Caco-2 (cell line): ENCODE data around the gene GALNT14. TPM values are rescaled to one million over a fixed set of nuclear protein-coding genes. Genes with fewer than 3 reads are reported as not detected.

Source experiments
- BruUV-seq: library from RNA; stranded (reverse); fragments of 400-500 nt; replicated peaks from 2 replicates; lab custom pipeline; 2021; lab: Mats Ljungman, UMichigan
- CTCF ChIA-PET: fragments of 300-600 bp; sonication (Branson Sonifier 250); formaldehyde crosslinking; loops from one replicate; lab custom pipeline; 2022; ENCODE audit warnings: antibody characterized with exemption; lab: Charles Lee
- POLR2A ChIA-PET: fragments of 300-600 bp; sonication (Branson Sonifier 250); formaldehyde crosslinking; loops from one replicate; lab custom pipeline; 2022; ENCODE audit warnings: antibody characterized with exemption; lab: Charles Lee
- DNase-seq, 2 experiments: peaks; one replicate each; pipeline versions ENCODE4 v3.0.0 to v3.0.0-alpha.2; 2020 to 2022
- H3K27me3 ChIP-seq: replicated peaks from 2 replicates; pipeline ENCODE4 v1.6.0; 2011; ENCODE audit warnings: low read length; ENCODE audit not compliant: control insufficient read depth, insufficient read depth
- H3K36me3 ChIP-seq: 2 replicates; pipeline ENCODE4 v1.5.1; 2011; ENCODE audit warnings: low read length; ENCODE audit not compliant: control insufficient read depth, insufficient read depth
- H3K4me1 ChIP-seq: fragments of 250-450 bp; sonication (Bioruptor Pico); 2 replicates; pipeline ENCODE4 v1.5.1; 2020; ENCODE audit warnings: mild to moderate bottlenecking
- H3K4me3 ChIP-seq: 2 replicates; pipeline ENCODE4 v1.5.1; 2011; ENCODE audit warnings: low read depth, mild to moderate bottlenecking, control low read depth, low read length
- H3K9me3 ChIP-seq: fragments of 250-450 bp; sonication (Bioruptor Pico); 2 replicates; pipeline ENCODE4 v1.5.1; 2020; ENCODE audit warnings: mild to moderate bottlenecking, moderate library complexity
- H3K27ac Mint-ChIP-seq: one replicate; pipeline ENCODE4 v1.8.0; 2022; ENCODE audit warnings: mixed read lengths; ENCODE audit not compliant: unreplicated experiment
- H3K27me3 Mint-ChIP-seq: one replicate; pipeline ENCODE4 v1.8.0; 2022; ENCODE audit warnings: mixed read lengths; ENCODE audit not compliant: insufficient read depth, unreplicated experiment
- H3K36me3 Mint-ChIP-seq: one replicate; pipeline ENCODE4 v1.8.0; 2022; ENCODE audit warnings: mild to moderate bottlenecking, mixed read lengths; ENCODE audit not compliant: insufficient read depth, unreplicated experiment
- H3K4me1 Mint-ChIP-seq: one replicate; pipeline ENCODE4 v1.8.0; 2022; ENCODE audit warnings: low read depth, mixed read lengths; ENCODE audit not compliant: unreplicated experiment
- H3K4me3 Mint-ChIP-seq: one replicate; pipeline ENCODE4 v1.8.0; 2022; ENCODE audit warnings: mild to moderate bottlenecking, moderate library complexity, mixed read lengths; ENCODE audit not compliant: unreplicated experiment
- H3K9me3 Mint-ChIP-seq: one replicate; pipeline ENCODE4 v1.8.0; 2022; ENCODE audit warnings: mixed read lengths; ENCODE audit not compliant: unreplicated experiment
- CTCF ChIP-seq, 2 experiments: fragments of 200-600 bp in 1 of 2; IDR thresholded peaks; 1 replicate in 1 of 2; 2 replicates in 1 of 2; pipeline versions ENCODE4 v1.5.1 to v1.8.0; 2011 to 2022; ENCODE audit warnings: antibody characterized with exemption in 1 of 2, control low read depth in 1 of 2, inconsistent platforms in 1 of 2, low read depth in 1 of 2, low read length in 1 of 2, mild to moderate bottlenecking in 1 of 2, moderate library complexity in 1 of 2; ENCODE audit not compliant: insufficient read depth in 1 of 2, severe bottlenecking in 1 of 2, unreplicated experiment in 1 of 2
- intact Hi-C: fragments of 100-400 bp; cut with micrococcal nuclease; formaldehyde crosslinking; loops from one replicate; pipeline ENCODE4 v1.10.0; 2022; ENCODE audit not compliant: unreplicated experiment
- total RNA-seq: library from RNA; stranded (reverse); gene quantifications from 2 replicates; pipeline ENCODE4 v1.2.3, GENCODE V29; 2022

The GALNT14 gene
- total RNA-seq, 1 experiment from 2014 or later = not detected

GRCh38 chr2:31051258-31052140 lies 86.7 kb downstream of the GALNT14 start:
- Mint-ChIP-seq H3K9me3 (no peaks in the 10 kb centered on the region), H3K4me1 (no peaks in the 10 kb centered on the region), H3K4me3 (no peak overlapping the region), H3K27me3 (peaks cover 10% of the 10 kb centered on the region), H3K27ac (no peak overlapping the region), H3K36me3 (no peaks in the 10 kb centered on the region)
- Histone ChIP-seq H3K4me3 (no peak overlapping the region), H3K36me3 (no peaks in the 10 kb centered on the region), H3K27me3 (no peaks in the 10 kb centered on the region), H3K4me1 (no peaks in the 10 kb centered on the region), H3K9me3 (no peaks in the 10 kb centered on the region)
- intact Hi-C loops = no loop called here
- TF ChIP-seq CTCF (IDR thresholded peaks at IDR 0.05; ENCODE audit: insufficient read depth in 1 of 2, low read depth in 1 of 2, low read length in 1 of 2, severe bottlenecking in 1 of 2, unreplicated experiment in 1 of 2) = no peak
- BruUV-seq = no TSS peak
- DNase-seq = no peak
- ChIA-PET CTCF (no interaction called here), POLR2A (no interaction called here)

GRCh38 chr2:31049916-31050588 lies 88.2 kb downstream of the GALNT14 start:
- H3K4me1 Mint-ChIP-seq = no peaks in the 10 kb centered on the region
- H3K9me3 Mint-ChIP-seq = no peaks in the 10 kb centered on the region
- Histone ChIP-seq H3K36me3 (no peaks in the 10 kb centered on the region), H3K4me1 (no peaks in the 10 kb centered on the region), H3K4me3 (no peak overlapping the region), H3K27me3 (no peaks in the 10 kb centered on the region), H3K9me3 (no peaks in the 10 kb centered on the region)
- no peak for TF ChIP-seq CTCF (IDR thresholded peaks at IDR 0.05; ENCODE audit: insufficient read depth in 1 of 2, low read depth in 1 of 2, low read length in 1 of 2, severe bottlenecking in 1 of 2, unreplicated experiment in 1 of 2)
- H3K4me3 Mint-ChIP-seq = no peak overlapping the region
- H3K36me3 Mint-ChIP-seq = no peaks in the 10 kb centered on the region
- peaks cover 10% of the 10 kb centered on the region for H3K27me3 Mint-ChIP-seq
- BruUV-seq = no TSS peak
- DNase-seq = no peak
- POLR2A ChIA-PET = no interaction called here
- CTCF ChIA-PET = interaction anchor here (0.5 to 1.4 kb wide), 2 partner anchors 339 to 885 kb away, joined by 3 to 4 read pairs; no protein-coding TSS in a partner anchor
- no peak overlapping the region for H3K27ac Mint-ChIP-seq
- intact Hi-C loops = no loop called here

- no peaks in the 10 kb centered on the region for H3K27me3 ChIP-seq
- no peak for DNase-seq
- intact Hi-C loops = no loop called here
- CTCF ChIA-PET = interaction anchor here (1.4 kb wide), 1 partner anchor 338 kb away, joined by 4 read pairs; no protein-coding TSS in a partner anchor
- no peaks in the 10 kb centered on the region for H3K9me3 Mint-ChIP-seq
- no peak for TF ChIP-seq CTCF (IDR thresholded peaks at IDR 0.05; ENCODE audit: insufficient read depth in 1 of 2, low read depth in 1 of 2, low read length in 1 of 2, severe bottlenecking in 1 of 2, unreplicated experiment in 1 of 2)
- POLR2A ChIA-PET = no interaction called here
- H3K27ac Mint-ChIP-seq = no peak overlapping the region
- no peaks in the 10 kb centered on the region for H3K36me3 Mint-ChIP-seq
- H3K9me3 ChIP-seq = no peaks in the 10 kb centered on the region
- no TSS peak for BruUV-seq
- no peaks in the 10 kb centered on the region for H3K4me1 ChIP-seq
- H3K4me3 Mint-ChIP-seq = no peak overlapping the region
- H3K36me3 ChIP-seq = no peaks in the 10 kb centered on the region
- H3K27me3 Mint-ChIP-seq = peaks cover 9% of the 10 kb centered on the region
- no peaks in the 10 kb centered on the region for H3K4me1 Mint-ChIP-seq
- no peak overlapping the region for H3K4me3 ChIP-seq
Measured at GRCh38 chr2:31049264-31049663, 89.0 kb downstream of the GALNT14 start.
